Brain microvascular endothelial cell (primary cell): Measurements from ENCODE around the gene CPT1A.

Source experiments
- DNase-seq: peaks from one replicate; pipeline ENCODE4 v3.0.0-alpha.2; 2020
- H3K27ac ChIP-seq: fragments of 250-450 bp; sonication (Bioruptor Pico); 2 replicates; pipeline ENCODE4 v1.5.1; 2020; ENCODE audit warnings: mild to moderate bottlenecking, moderate library complexity
- H3K27me3 ChIP-seq: fragments of 250-450 bp; sonication (Bioruptor Pico); replicated peaks from 2 replicates; pipeline ENCODE4 v1.5.1; 2020; ENCODE audit warnings: mild to moderate bottlenecking
- H3K36me3 ChIP-seq: fragments of 250-450 bp; sonication (Bioruptor Pico); replicated peaks from 2 replicates; pipeline ENCODE4 v1.5.1; 2020; ENCODE audit warnings: mild to moderate bottlenecking
- H3K4me3 ChIP-seq: 2 replicates; pipeline ENCODE4 v1.5.1; 2011; ENCODE audit warnings: low read depth, mild to moderate bottlenecking, control low read depth, low read length, moderate library complexity
- in situ Hi-C: cut with HindIII; loops from 2 replicates; pipeline ENCODE4 v1.10.0; 2017; ENCODE audit warnings: low sequenced_read_pairs, low pct_ligation_motif_present
- TF ChIP-seq, protein P1 (sequence below): IDR thresholded peaks from 2 replicates; pipeline ENCODE4 v1.5.1; 2011; ENCODE audit warnings: low read depth, mild to moderate bottlenecking, moderate library complexity, low read length, control low read depth, inconsistent platforms; ENCODE audit errors: missing control alignments

CPT1A gene

DNA sequence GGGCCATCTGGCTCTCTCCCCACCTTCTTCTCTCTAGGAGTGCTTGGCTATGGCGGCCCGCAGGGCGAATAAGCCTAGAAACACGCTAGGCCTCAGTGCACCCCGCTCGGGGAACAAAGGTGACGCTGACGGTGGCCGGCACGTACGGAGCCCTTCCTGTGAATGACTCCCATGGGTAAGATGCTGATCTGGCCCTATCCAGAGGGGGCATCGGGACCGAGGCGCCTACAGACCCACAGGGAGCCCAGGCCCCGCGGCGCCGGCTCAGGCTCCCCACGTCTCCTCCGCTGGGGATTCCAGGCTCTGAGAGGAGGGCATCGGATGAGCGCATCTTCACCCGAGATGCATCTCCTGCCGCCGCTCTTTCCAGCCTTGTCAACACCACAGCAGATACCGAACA lies 59.0 kb downstream of the CPT1A start:
- TF ChIP-seq, protein P1, sequence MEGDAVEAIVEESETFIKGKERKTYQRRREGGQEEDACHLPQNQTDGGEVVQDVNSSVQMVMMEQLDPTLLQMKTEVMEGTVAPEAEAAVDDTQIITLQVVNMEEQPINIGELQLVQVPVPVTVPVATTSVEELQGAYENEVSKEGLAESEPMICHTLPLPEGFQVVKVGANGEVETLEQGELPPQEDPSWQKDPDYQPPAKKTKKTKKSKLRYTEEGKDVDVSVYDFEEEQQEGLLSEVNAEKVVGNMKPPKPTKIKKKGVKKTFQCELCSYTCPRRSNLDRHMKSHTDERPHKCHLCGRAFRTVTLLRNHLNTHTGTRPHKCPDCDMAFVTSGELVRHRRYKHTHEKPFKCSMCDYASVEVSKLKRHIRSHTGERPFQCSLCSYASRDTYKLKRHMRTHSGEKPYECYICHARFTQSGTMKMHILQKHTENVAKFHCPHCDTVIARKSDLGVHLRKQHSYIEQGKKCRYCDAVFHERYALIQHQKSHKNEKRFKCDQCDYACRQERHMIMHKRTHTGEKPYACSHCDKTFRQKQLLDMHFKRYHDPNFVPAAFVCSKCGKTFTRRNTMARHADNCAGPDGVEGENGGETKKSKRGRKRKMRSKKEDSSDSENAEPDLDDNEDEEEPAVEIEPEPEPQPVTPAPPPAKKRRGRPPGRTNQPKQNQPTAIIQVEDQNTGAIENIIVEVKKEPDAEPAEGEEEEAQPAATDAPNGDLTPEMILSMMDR = no peak
- in situ Hi-C loops = no loop called here
- Histone ChIP-seq H3K36me3 (no peaks in the 10 kb centered on the region), H3K27ac (no peak overlapping the region), H3K27me3 (no peaks in the 10 kb centered on the region), H3K4me3 (no peak overlapping the region)
- no peak for DNase-seq

DNA sequence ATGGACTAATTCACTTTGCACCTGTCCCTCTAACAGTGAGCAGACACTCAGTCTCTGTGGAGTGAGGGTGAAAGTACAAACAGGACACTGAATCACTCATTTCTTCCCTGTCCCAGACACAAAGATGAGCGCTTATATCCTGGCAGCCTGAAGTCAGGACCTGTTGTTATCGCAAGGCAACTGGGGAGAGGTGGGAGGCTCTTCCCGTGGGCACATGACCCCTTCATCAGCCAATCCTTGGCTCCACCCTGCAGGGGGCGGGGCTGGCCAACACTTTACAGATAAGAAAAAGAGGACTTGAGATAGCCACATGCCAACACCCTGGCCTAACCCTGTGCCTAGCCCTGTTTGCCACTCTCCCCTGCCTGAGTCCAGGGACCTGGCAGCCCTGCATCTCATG lies 60.9 kb downstream of the CPT1A start:
- in situ Hi-C loops = no loop called here
- Histone ChIP-seq H3K36me3 (no peaks in the 10 kb centered on the region), H3K4me3 (no peak overlapping the region), H3K27ac (no peak overlapping the region), H3K27me3 (no peaks in the 10 kb centered on the region)
- TF ChIP-seq, protein P1 = no peak
- DNase-seq = no peak

DNA sequence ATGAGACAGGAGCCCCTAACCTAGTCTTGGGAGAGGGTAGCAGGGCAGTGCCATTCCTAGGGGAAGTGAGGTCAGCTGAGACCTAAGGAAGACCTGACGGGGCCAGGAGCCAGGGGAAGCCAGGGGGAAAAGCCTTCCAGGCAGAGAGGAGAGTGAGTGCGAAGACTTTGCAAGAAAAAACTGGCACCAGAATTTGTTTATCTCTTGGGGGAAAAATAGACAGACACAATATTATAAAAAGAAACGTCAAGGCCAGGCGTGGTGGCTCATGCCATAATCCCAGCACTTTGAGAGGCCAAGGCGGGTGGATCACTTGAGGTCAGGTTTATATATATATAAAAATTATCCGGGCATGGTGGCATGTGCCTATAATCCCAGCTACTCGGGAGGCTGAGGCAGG lies 63.5 kb downstream of the CPT1A start:
- TF ChIP-seq, protein P1 = no peak

DNA sequence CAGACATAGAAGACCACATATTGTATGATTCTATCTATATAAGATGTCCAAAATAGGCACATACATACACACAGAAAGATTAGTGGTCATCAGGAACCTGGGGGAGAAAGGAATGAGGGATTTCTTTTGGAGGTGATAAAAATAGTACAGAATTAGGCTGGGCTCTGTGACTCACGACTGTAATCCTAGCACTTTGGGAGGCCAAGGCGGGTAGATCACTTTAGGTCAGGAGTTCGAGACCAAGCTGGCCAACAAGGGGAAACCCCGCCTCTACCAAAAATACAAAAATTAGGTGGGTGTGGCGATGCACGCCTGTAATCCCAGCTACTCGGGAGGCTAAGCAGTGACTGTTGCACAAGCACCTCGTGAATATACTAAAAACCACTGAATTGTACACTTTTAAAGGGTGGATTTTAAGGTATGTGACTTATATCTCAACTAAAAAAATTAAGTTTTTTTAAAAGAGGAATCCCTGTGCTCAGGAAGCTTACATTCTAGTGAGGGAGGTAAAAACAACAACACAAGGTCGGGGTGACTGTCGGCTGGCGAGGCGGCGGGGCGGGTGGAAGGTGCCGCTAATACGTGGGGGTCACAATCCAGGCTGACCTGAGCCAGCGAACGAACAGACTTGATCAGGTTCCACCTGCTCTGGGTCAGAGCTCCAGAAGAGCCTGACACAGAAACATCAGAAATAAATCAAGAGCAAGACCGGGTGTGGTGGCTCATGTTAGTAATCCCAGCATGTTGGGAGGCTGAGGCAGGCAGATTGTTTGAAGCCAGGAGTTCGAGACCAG lies 65.1 kb downstream of the CPT1A start:
- H3K27ac ChIP-seq = no peak overlapping the region
- H3K36me3 ChIP-seq = no peaks in the 10 kb centered on the region
- no peaks in the 10 kb centered on the region for H3K27me3 ChIP-seq
- no peak overlapping the region for H3K4me3 ChIP-seq
- in situ Hi-C loops = no loop called here
- TF ChIP-seq, protein P1 = no peak
- DNase-seq = no peak

More for the DNA sequence above, 63.5 kb downstream of the CPT1A start:
- Histone ChIP-seq H3K4me3 (no peak overlapping the region), H3K36me3 (no peaks in the 10 kb centered on the region), H3K27ac (no peak overlapping the region), H3K27me3 (no peaks in the 10 kb centered on the region)
- in situ Hi-C loops = no loop called here
- DNase-seq = no peak

DNA sequence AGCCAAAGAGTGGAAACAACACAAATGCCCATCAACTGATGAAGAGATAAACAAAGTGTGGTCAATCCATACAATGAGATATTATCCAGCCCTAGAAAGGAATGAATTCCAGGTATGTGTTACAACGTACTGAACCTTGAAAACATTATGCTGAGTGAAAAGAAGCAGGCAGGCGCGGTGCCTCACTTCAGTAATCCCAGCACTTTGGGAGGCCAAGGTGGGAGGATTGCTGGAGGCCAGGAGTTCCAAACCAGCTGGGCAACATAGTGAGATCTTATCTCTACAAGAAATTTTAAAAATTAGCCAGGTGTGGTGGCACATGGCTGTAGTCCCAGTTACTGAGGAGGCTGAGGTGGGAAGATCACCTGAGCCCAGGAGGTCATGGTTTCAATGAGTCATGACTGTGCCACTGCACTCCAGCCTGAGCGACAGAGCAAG lies 65.7 kb downstream of the CPT1A start:
- no peaks in the 10 kb centered on the region for H3K36me3 ChIP-seq

More for the DNA sequence above, 65.7 kb downstream of the CPT1A start:
- TF ChIP-seq, protein P1 = no peak
- Histone ChIP-seq H3K4me3 (no peak overlapping the region), H3K27me3 (no peaks in the 10 kb centered on the region), H3K27ac (no peak overlapping the region)
- no peak for DNase-seq
- in situ Hi-C loops = no loop called here
